SKM-1 treated with dmso at 0.1 percent for 144 hours (cell line): ENCODE data around the gene KLK4.
"Not testable (repeated sequence)": the region's sequence is repeated elsewhere in the genome, so short reads cannot be mapped to it uniquely, and the experiment has no call there.

ENCODE experiments used
- DNase-seq: peaks from one replicate; lab custom pipeline; 2025; ENCODE audit not compliant: unreplicated experiment; lab: John Stamatoyannopoulos, UW

Gene KLK4

DNA sequence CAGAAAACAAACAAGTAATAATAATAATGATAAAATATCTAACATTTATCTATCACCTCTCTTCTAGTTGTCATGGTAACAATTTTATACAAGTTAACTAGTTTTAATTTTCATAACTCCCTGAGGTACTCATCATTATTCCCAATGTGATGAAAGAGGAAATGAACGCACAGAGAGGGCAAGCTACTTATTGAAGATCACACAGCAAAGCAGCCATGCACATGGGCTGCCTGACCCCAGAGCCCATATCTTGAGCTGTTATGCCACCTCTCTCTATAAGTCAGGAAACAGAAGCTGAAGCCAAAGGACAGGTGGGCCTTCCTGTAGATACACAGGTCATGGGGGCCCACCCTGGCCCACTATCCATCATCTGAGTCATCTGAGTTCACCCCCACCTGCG is 4.9 kb upstream of the KLK4 start:
- DNase-seq = no peak

- DNase-seq = no peak
These were observed 1.8 kb upstream of the KLK4 start for GRCh38 chr19:50912727-50913716.

GRCh38 chr19:50912102-50912599 is 956 bp upstream of the KLK4 start:
- no peak for DNase-seq

GRCh38 chr19:50910722-50911121 is 473 bp downstream of the KLK4 start:
- DNase-seq = no peak

DNA sequence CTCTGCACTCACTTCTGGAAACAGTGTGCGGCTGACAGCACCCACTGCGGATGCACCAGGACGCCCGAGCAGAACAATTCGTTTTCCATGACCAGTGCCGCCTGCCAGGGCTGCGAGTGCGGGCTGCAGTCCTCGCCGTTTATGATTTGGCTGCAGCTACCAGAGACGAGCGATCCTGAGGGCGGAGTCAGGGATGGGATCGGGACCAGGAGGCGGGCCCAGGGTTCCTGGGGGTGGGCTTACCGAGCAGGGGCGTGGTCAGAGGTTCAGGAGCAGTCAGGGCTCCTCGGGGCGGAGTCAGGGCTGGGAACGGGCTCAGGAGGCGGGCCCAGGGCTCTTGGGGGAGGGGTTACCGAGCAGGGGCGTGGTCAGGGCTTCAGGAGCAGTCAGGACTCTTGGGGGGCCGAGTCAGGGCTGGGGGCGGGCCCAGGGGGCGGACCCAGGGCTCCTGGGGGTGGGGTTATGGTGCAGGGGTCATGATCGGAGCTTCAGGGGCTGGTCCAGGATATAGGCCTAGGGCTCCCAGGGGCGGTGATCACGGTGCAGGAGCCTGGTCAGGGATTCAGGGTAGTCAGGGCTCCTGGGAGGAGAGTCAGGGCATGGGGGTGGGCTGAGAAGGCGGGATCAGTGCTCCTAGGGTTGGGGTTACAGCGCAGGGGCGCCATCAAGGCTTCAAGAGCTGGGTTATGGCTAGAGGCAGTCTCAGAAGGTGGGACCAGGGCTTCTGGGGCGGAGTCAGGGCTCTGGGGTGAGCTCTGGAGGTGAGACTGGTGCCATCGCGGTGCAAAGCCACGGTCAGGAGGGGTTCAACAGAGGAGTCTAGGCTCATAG is 1.7 kb downstream of the KLK4 start:
- DNase-seq = no peak

GRCh38 chr19:50908336-50908735 is 2.9 kb downstream of the KLK4 start:
- no peak for DNase-seq

DNA sequence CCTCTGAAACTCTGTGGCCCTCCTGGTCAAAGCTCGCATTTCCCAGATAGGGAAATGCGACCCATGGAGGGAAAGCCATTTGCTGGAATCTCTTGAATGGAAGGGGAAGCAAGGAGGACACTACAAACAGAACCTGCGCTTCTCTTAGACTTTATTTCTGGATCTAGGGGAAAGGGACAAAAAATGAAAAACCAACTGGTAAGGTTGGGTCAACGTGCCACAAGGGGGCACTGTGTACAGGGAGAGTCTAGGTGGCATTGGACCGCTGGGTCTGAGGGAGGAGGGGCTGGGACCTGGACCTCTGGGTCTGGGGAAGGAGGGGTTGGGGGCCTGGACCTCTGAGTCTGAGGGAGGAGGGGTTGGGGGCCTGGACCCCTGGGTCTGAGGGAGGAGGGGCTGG is 5.0 kb downstream of the KLK4 start:
- no peak for DNase-seq

- no peak for DNase-seq
These were observed 8.6 kb downstream of the KLK4 start for GRCh38 chr19:50902640-50903039.

- no peak for DNase-seq
These were observed 11.6 kb downstream of the KLK4 start for GRCh38 chr19:50899569-50899968.

GRCh38 chr19:50898018-50898417 is 13.2 kb downstream of the KLK4 start:
- no peak for DNase-seq

DNA sequence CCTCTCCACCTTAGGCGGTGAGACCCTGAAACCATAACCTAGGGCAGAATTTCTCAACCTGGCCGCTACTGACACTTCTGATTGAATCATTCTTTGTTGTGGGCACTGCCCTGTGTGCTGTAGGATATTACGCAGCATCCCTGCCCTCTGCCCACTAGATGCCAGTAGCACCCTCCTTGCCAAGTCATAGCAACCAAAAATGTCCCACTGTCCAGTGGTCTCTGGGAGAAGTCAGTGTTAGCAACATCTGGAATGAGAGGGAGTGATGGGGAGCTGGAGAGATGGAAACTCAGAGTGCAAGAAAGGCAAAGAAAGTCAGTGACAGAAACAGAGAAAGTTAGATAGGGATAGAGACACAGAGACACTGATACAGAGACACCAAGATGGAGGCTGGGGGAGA is 13.6 kb downstream of the KLK4 start:
- DNase-seq = no peak

GRCh38 chr19:50897191-50897607 is 14.0 kb downstream of the KLK4 start:
- no peak for DNase-seq

DNA sequence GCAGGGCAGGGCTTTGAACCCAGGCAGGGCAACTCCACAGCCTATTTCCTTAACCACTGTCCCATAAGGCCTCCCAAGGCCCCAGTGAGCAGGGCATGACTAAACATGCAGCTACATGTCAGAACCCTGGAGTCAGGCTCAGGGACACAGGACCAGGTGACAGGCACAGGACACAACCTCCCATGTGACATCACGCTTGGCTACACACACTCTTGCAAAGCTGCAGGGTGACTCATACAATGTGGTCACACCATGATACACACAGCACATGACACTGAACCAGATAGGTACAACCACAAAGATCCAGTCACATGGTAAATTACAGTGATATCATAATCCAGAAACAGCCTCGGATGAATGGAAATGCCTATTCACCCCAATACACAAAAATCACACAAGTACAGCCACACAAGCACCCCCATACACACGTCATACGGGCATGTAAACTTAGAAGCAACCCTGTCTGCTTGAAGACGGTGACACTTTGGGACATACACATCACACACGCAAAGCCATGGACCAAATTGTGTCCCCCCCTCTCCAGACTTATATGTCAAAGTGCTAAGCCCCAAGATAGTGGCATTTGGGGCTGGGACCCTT is 14.5 kb downstream of the KLK4 start:
- DNase-seq = no peak

- DNase-seq = not testable (repeated sequence)
These were observed 15.1 kb downstream of the KLK4 start for GRCh38 chr19:50896089-50896590.

DNA sequence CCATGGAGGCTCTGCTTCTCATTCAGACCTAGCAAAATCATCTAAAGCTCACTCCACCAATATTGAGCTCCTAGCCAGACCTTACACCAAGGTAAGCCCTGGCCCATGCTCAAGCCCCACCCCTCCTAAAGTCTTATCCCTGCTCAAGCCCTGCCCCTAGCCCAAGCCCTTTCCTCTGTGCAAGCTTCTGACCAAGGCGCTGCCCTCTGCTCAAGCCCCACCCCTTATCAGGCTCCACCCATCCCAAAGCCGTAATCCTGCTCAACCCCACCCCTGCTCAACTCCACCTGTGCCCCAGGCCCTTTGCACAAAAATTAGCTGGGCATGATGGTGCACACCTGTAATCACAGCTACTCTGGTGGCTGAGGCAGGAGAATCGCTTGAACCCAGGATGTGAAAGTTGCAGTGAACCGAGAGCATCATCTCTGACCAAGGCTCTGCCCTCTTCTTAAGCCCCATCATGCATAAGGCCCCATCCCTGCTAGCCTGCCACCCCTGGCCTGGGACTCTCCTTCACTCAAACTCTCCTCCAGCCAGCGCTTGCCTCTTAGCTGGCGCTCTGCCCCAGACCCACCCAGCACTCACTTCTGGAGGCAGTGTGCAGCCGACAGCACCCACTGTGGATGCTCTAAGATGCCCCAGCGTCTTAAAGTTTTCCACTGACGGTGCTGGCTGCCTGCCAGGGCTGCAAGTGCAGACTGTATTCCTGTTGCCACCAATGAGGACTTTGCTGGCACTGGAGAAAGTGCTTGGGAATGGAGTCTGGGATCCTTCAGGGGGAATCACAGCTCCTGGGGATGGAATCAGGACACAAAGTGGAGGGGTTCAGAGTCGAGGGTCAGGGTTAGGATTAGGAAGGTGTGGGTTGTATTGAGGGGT is 16.5 kb downstream of the KLK4 start:
- no peak for DNase-seq

- no peak for DNase-seq
These were observed 18.0 kb downstream of the KLK4 start for GRCh38 chr19:50893047-50893736.

DNA sequence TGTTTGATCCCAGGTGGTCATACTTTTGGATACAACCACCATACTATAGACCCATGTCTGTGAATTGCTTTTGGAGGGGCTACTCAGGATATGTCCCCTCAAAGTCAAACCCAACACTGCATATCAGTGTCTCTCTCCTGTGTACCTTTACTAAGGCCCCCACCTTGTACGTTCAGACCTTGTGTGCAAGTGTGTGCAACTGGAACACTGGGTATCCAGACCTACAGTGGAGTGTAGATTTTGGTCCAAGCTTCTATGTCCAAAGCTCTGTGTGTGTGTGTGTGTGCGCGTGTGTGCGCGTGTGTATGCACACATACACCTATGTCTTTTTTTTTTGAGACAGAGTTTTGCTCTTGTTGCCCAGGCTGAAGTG is 20.0 kb downstream of the KLK4 start:
- no peak for DNase-seq

GRCh38 chr19:50890422-50891252 is 20.6 kb downstream of the KLK4 start:
- DNase-seq = no peak

DNA sequence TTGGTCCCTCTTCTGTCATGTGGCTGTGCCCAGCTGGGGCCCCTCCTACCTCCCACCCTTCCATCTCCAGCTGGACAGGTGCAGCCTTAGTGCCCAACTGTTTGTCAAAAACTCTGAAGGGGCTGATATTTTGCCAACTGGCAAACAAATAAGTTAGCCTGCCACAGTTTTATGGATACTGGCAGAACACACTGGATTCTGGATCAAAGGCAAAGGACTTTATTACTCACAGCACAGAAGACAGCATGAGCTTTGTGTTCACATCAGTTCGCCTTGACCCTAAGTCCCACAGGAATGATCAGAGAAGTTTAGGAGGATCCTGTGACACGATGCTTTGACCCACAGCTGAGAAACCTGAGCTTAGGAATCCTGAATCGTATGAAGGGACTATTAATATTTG is 21.6 kb downstream of the KLK4 start:
- no peak for DNase-seq
